HepG2 (cell line): ENCODE data around the gene NPAS2. TPM values are rescaled to one million over a fixed set of nuclear protein-coding genes. Genes with fewer than 3 reads are reported as not detected.

ENCODE experiments used
- CAMTA2 ChIP-seq: sonication (generic); formaldehyde crosslinking; IDR thresholded peaks from 2 replicates; pipeline ENCODE4 v1.4.0; 2020; ENCODE audit warnings: mild to moderate bottlenecking, missing genetic modification reagents, borderline replicate concordance
- CCDC6 ChIP-seq: sonication (generic); formaldehyde crosslinking; IDR thresholded peaks from 2 replicates; pipeline ENCODE4 v1.8.1; 2022; ENCODE audit warnings: mild to moderate bottlenecking, missing genetic modification reagents, moderate library complexity
- FIP1L1 ChIP-seq: fragments of 200-400 bp; formaldehyde crosslinking; IDR thresholded peaks from 2 replicates; pipeline ENCODE4 v1.6.1; 2018; ENCODE audit warnings: low read depth, mild to moderate bottlenecking, low read length, moderate library complexity, borderline replicate concordance; ENCODE audit not compliant: insufficient read depth
- KLF6 ChIP-seq: IDR thresholded peaks from 2 replicates; pipeline ENCODE4 v1.8.0; 2016; ENCODE audit warnings: missing biosample characterization, missing genetic modification reagents
- MBD4 ChIP-seq: IDR thresholded peaks from 2 replicates; pipeline ENCODE4 v1.6.1; 2012; ENCODE audit warnings: low read length, inconsistent platforms, borderline replicate concordance
- RELA ChIP-seq: sonication (generic); formaldehyde crosslinking; IDR thresholded peaks from 2 replicates; pipeline ENCODE4 v1.4.0; 2020; ENCODE audit warnings: missing genetic modification reagents
- TEF ChIP-seq: sonication (generic); formaldehyde crosslinking; IDR thresholded peaks from 2 replicates; pipeline ENCODE4 v1.5.0; 2020; ENCODE audit warnings: missing genetic modification reagents
- TERF1 ChIP-seq: sonication (generic); formaldehyde crosslinking; IDR thresholded peaks from 2 replicates; pipeline ENCODE4 v1.8.0; 2022; ENCODE audit warnings: mild to moderate bottlenecking, missing genetic modification reagents, moderate library complexity
- TRIM22 ChIP-seq: fragments of 450-650 bp; IDR thresholded peaks from 2 replicates; pipeline ENCODE4 v1.6.1; 2017
- TSC22D2 ChIP-seq: sonication (generic); formaldehyde crosslinking; IDR thresholded peaks from 2 replicates; pipeline ENCODE4 v1.5.1; 2020; ENCODE audit warnings: missing genetic modification reagents, mild to moderate bottlenecking, borderline replicate concordance
- ZNF256 ChIP-seq: sonication (generic); formaldehyde crosslinking; conservative IDR thresholded peaks from 2 replicates; pipeline ENCODE4 v1.4.0; 2020; ENCODE audit warnings: missing genetic modification reagents
- ZNF550 ChIP-seq: sonication (generic); formaldehyde crosslinking; IDR thresholded peaks from 2 replicates; pipeline ENCODE4 v1.4.0; 2020; ENCODE audit warnings: mild to moderate bottlenecking, missing genetic modification reagents, borderline replicate concordance
- ZNF574 ChIP-seq: sonication (generic); formaldehyde crosslinking; IDR thresholded peaks from 2 replicates; pipeline ENCODE4 v1.4.0; 2020; ENCODE audit warnings: missing genetic modification reagents
- polyA plus RNA-seq, 8 experiments: library from polyadenylated mRNA; depleted of rRNA in 3 of 8; stranded (reverse) in 7 of 8; unstranded in 1 of 8; fragments of >200 nt; fragmentation: Illumina TruSeq in 4 of 8; extraction: Trizol in 4 of 8; gene quantifications; 2 replicates each; pipeline versions ENCODE4 v1.2.1 to v1.2.3, GENCODE V29; 2011 to 2016; ENCODE audit warnings: low read depth in 4 of 8, missing spikeins in 1 of 8, mixed read lengths in 1 of 8; ENCODE audit not compliant: insufficient read depth in 1 of 8
- total RNA-seq, 5 experiments: library from RNA; depleted of rRNA; stranded (reverse); fragments of >200 nt; fragmentation: Illumina TruSeq; extraction: Trizol; gene quantifications; 2 replicates each; pipeline ENCODE4 v1.2.3, GENCODE V29; 2016; ENCODE audit warnings: low read depth in 1 of 5
- TF ChIP-seq, protein P1 (sequence below): sonication (generic); formaldehyde crosslinking; IDR thresholded peaks from 2 replicates; pipeline ENCODE4 v1.5.0; 2020; ENCODE audit warnings: mild to moderate bottlenecking, missing genetic modification reagents, borderline replicate concordance

The NPAS2 gene
- total and polyA plus RNA-seq, 2 of the 13 experiments (the other 11 are each of a cell fraction or from before 2014, with no cell fraction given) = 14.8 to 37.5 TPM

GRCh38 chr2:100984892-100985307, 165.0 kb downstream of the NPAS2 start (continued):
- no peak for TF ChIP-seq TEF
- TF ChIP-seq TRIM22 = 0 out of 2 replicates have a peak, but pooled peaks have one; percentile 87
- no peak for TF ChIP-seq ZNF550 (CRISPR knock-in tag)
- TF ChIP-seq TSC22D2 (CRISPR knock-in tag) = 0 out of 2 replicates have a peak, but pooled peaks have one; percentile 78
- TF ChIP-seq RELA (CRISPR knock-in tag) = no peak
- TF ChIP-seq KLF6 (CRISPR knock-in tag) = no peak
- TF ChIP-seq CAMTA2 (CRISPR knock-in tag) = no peak
- TF ChIP-seq TERF1 (CRISPR knock-in tag) = no peak
- TF ChIP-seq CCDC6 (CRISPR knock-in tag) = no peak
- TF ChIP-seq ZNF256 = no peak
- TF ChIP-seq, protein P1, sequence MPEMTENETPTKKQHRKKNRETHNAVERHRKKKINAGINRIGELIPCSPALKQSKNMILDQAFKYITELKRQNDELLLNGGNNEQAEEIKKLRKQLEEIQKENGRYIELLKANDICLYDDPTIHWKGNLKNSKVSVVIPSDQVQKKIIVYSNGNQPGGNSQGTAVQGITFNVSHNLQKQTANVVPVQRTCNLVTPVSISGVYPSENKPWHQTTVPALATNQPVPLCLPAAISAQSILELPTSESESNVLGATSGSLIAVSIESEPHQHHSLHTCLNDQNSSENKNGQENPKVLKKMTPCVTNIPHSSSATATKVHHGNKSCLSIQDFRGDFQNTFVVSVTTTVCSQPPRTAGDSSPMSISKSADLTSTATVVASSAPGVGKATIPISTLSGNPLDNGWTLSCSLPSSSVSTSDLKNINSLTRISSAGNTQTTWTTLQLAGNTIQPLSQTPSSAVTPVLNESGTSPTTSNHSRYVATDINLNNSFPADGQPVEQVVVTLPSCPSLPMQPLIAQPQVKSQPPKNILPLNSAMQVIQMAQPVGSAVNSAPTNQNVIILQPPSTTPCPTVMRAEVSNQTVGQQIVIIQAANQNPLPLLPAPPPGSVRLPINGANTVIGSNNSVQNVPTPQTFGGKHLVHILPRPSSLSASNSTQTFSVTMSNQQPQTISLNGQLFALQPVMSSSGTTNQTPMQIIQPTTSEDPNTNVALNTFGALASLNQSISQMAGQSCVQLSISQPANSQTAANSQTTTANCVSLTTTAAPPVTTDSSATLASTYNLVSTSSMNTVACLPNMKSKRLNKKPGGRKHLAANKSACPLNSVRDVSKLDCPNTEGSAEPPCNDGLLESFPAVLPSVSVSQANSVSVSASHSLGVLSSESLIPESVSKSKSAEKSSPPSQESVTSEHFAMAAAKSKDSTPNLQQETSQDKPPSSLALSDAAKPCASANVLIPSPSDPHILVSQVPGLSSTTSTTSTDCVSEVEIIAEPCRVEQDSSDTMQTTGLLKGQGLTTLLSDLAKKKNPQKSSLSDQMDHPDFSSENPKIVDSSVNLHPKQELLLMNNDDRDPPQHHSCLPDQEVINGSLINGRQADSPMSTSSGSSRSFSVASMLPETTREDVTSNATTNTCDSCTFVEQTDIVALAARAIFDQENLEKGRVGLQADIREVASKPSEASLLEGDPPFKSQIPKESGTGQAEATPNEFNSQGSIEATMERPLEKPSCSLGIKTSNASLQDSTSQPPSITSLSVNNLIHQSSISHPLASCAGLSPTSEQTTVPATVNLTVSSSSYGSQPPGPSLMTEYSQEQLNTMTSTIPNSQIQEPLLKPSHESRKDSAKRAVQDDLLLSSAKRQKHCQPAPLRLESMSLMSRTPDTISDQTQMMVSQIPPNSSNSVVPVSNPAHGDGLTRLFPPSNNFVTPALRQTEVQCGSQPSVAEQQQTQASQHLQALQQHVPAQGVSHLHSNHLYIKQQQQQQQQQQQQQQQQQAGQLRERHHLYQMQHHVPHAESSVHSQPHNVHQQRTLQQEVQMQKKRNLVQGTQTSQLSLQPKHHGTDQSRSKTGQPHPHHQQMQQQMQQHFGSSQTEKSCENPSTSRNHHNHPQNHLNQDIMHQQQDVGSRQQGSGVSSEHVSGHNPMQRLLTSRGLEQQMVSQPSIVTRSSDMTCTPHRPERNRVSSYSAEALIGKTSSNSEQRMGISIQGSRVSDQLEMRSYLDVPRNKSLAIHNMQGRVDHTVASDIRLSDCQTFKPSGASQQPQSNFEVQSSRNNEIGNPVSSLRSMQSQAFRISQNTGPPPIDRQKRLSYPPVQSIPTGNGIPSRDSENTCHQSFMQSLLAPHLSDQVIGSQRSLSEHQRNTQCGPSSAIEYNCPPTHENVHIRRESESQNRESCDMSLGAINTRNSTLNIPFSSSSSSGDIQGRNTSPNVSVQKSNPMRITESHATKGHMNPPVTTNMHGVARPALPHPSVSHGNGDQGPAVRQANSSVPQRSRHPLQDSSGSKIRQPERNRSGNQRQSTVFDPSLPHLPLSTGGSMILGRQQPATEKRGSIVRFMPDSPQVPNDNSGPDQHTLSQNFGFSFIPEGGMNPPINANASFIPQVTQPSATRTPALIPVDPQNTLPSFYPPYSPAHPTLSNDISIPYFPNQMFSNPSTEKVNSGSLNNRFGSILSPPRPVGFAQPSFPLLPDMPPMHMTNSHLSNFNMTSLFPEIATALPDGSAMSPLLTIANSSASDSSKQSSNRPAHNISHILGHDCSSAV (CRISPR knock-in tag) = 0 out of 2 replicates have a peak, but pooled peaks have one; percentile 36
- no peak for TF ChIP-seq FIP1L1
- no peak for TF ChIP-seq MBD4
- TF ChIP-seq ZNF574 = no peak
